GM19468 (cell line): ENCODE data around the gene MAML1.
"Not testable (repeated sequence)": the region's sequence is repeated elsewhere in the genome, so short reads cannot be mapped to it uniquely, and the experiment has no call there.

Experiments used
- ATAC-seq: cut with Tn5 transposase; IDR thresholded peaks from one replicate; pipeline ENCODE4 v1.9.1; 2021; ENCODE audit warnings: mild to moderate bottlenecking, moderate library complexity, moderate number of reproducible peaks; ENCODE audit not compliant: unreplicated experiment; ENCODE audit errors: extremely low read depth

Gene MAML1

GRCh38 chr5:179731791-179732411 is 721 bp upstream of the MAML1 start:
- peak; percentile 1 for ATAC-seq

DNA sequence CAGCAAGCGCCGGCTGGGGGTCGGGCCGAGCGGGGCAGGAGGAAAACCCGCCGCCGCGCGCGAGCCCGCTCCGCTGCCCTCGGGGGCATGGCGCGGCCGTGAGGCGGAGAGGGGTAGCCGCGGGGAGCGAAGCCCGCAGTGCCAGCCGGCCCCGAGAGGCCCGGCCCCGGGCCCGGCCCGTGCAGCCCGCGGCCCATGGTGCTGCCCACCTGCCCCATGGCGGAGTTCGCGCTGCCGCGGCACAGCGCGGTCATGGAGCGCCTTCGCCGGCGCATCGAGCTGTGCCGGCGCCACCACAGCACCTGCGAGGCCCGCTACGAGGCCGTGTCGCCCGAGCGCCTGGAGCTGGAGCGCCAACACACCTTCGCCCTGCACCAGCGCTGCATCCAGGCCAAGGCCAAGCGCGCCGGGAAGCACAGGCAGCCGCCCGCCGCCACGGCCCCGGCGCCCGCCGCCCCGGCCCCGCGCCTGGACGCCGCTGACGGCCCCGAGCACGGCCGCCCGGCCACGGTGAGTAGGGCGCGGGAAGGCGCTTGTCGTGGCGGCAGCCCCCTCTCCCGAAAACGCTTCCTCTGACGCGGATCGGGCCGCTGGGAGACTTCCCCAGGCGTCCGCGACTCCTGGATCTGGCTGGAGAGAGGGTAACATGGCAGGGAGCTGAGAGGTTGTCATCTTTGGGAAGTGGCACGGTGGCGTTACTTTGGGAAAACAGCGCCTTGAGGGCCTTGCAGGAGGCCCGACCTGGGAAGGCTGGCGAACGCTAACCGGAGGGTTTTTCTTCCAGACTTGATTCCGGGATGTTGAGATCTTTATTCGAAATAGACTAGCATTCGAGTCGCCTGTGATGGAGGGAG is 523 bp downstream of the MAML1 start:
- ATAC-seq = peak; percentile 1

GRCh38 chr5:179733772-179734126 is 1.1 kb downstream of the MAML1 start:
- no peak for ATAC-seq

GRCh38 chr5:179734536-179735164 is 2.0 kb downstream of the MAML1 start:
- no peak for ATAC-seq

DNA sequence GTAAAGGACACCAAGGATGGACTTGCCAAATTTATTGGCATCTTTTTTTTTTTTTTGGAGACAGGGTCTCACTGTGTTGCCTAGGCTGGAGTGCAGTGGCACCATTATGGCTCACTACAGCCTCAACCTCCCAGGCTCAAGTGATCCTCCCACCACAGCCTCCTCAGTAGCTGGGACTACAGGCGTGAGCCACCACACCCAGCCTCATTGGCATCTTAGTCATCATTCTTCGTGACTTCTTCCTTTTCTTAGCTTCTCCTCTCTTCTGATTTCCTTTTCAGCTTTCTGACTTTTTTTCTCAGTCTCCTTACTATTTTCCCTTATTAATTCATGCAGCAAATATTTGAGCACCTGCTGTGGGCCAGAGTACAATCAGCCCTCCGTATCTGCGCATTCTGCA is 6.1 kb downstream of the MAML1 start:
- ATAC-seq = no peak

DNA sequence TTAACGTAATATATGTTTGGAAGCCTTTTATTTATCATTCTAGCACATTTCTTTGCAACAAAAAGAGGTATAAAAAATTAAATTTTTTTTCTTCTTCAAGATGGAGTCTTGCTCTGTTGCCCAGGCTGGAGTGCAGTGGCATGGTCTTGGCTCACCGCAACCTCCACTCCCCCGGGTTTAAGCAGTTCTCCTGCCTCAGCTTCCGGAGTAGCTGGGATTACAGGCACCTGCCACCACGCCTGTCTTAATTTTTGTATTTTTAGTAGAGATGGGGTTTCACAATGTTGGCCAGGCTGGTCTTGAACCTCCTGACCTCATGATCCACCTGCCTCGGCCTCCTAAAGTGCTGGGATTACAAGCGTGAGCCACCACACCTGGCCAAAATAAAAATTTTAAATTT is 11.5 kb downstream of the MAML1 start:
- not testable (repeated sequence) for ATAC-seq

GRCh38 chr5:179746872-179747271 is 14.2 kb downstream of the MAML1 start:
- ATAC-seq = no peak

GRCh38 chr5:179747811-179748210 is 15.2 kb downstream of the MAML1 start:
- ATAC-seq = no peak

- ATAC-seq = no peak
Observed at GRCh38 chr5:179749857-179750508, 17.4 kb downstream of the MAML1 start.

DNA sequence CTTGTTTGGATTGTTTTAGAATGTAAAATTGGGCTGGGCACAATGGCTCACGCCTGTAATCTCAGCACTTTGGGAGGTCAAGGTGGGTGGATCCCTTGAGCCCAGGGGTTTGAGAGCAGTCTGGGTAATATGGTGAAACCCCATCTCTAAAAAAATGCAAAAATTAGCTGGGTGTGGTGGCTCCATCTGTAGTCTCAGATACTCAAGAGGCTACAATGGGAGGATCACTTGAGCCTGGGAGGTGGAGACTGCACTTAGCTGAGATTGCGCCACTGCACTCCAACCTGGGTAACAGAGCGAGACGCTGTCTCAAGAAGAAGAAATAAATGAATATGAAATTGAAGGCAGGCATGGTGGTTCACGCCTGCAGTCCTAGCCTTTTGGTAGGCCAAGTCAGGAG is 21.3 kb downstream of the MAML1 start:
- ATAC-seq = no peak

DNA sequence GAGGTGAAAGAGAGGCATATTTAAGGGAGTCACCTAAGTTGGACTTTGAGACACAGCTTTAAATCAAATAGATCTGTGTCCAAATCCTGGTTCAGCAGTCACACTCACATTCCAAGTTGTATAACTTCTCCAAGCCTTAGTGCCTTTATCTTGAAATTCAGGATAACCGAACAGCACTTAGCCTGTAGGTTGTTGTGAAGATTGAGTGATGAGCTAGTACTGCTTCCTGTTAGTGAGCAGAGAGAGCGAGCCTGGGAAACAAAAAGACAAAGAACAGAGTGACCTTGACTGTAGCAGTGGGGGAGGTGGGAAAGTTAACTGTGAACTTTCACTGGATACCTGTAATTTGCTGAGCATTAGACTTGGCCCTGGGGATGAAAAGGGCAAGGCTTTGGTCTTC is 22.4 kb downstream of the MAML1 start:
- ATAC-seq = no peak

- no peak for ATAC-seq
Observed at GRCh38 chr5:179758955-179759354, 26.3 kb downstream of the MAML1 start.

- no peak for ATAC-seq
Observed at GRCh38 chr5:179759581-179760551, 27.2 kb downstream of the MAML1 start.

DNA sequence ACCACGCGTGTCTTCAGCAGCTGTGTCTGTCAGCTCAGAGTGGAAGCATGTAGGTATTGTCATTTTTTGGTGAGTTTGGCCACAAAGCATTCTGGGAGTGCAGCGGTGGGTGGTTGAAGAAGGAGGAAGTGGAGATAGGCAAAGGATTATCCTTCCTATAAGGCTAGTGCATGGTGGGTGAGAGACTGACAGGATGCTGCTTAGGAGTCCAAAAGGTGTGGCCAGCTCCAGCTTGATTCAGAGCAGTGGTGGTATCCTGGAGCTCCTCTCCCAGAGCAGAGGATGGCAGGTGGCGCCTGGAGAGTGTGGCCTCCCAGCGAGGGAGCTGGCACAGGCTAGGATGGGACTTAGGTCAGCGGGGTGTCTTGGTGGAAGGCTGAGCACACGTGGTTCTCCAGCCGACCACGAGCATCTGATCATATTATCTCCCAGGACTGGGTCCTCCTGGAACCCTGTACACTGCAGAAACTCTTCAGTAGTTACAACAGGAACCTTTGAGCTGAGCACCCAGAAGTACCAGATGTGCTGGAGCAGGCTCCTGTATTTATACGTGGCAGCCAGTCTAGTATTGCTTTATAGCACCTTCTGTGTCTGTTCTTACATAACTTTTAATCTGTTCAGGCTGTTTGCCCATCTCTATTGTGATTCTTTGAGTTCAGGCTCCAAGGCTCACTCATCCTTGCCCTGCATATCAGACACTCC is 29.6 kb downstream of the MAML1 start:
- no peak for ATAC-seq

DNA sequence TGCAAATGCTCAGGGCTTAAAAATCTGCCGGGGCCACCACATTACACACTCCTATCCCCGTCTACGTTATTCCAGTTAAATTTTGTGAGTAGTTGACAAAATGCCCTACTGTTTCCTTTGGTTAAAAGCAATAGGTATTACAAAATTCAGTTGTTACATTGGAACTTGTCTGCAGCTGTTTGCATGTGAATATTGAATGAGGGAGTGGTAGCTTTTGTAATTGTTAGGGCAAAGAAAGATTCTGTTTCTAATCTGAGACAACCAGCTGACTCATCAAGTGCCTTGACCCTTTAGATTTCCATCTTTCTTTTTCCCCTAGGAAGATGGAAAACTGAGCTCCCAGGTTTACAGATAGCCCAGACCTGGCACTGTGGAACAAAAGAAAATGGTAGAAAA is 30.2 kb downstream of the MAML1 start:
- ATAC-seq = no peak

GRCh38 chr5:179763215-179763945 is 30.8 kb downstream of the MAML1 start:
- ATAC-seq = no peak

DNA sequence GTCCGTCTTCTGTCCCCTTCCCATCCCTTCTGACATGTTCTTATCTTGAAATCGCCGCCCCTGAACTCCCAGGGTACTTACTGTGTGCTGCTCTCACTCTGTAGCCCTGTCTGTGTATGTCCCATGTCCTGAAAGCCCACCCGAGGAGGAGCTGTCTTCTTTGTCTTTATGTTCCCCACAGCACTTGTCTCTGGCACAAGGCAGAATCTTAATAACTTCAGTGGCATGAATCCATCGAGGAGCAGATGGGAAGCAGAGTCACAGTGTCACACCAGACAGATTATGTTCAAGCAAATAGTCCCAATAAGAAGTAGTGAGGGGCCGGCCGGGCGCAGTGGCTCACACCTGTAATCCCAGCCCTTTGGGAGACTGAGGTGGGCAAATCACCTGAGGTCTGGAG is 31.4 kb downstream of the MAML1 start:
- no peak for ATAC-seq

DNA sequence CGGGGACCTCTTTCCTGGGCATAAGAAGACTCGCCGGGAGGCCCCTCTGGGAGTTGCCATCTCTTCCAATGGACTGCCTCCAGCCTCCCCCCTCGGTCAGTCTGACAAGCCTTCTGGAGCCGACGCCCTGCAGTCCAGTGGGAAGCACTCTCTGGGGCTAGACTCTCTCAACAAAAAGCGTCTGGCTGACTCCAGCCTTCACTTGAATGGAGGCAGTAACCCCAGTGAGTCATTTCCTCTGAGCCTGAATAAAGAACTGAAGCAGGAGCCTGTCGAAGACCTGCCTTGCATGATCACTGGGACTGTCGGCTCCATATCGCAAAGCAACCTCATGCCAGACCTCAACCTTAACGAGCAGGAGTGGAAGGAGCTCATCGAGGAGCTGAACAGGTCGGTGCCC is 32.8 kb downstream of the MAML1 start:
- ATAC-seq = no peak
